ENCODE data around the gene AIMP1. TPM values are rescaled to one million over a fixed set of nuclear protein-coding genes. Genes with fewer than 3 reads are reported as not detected.

The AIMP1 gene
- total and polyA plus RNA-seq, 2 of the 13 experiments (the other 11 are each of a cell fraction or from before 2014, with no cell fraction given): 28.6 to 82.9 TPM

- no peak for TF ChIP-seq ZUFSP (CRISPR knock-in tag; IDR thresholded peaks at IDR 0.05; ENCODE audit: borderline replicate concordance)
- TF ChIP-seq BCL3 (CRISPR knock-in tag; IDR thresholded peaks at IDR 0.05): 0 out of 2 replicates have a peak, but pooled peaks have one; percentile 29
- no peak for TF ChIP-seq FLYWCH1 (CRISPR knock-in tag; IDR thresholded peaks at IDR 0.05)
- no peak for TF ChIP-seq ZNF674 (CRISPR knock-in tag; IDR thresholded peaks at IDR 0.05; ENCODE audit: low read depth)
- TF ChIP-seq CBX1 (IDR thresholded peaks at IDR 0.05; ENCODE audit: low read depth): no peak
- TF ChIP-seq ASH2L (IDR thresholded peaks at IDR 0.05; ENCODE audit: insufficient read length, low read depth, low read length): peak; percentile 99
- no peak for TF ChIP-seq MLX (CRISPR knock-in tag; IDR thresholded peaks at IDR 0.05)
- TF ChIP-seq ZNF550 (CRISPR knock-in tag; IDR thresholded peaks at IDR 0.05; ENCODE audit: borderline replicate concordance): no peak
- TF ChIP-seq RARA (CRISPR knock-in tag; IDR thresholded peaks at IDR 0.05): no peak
- TF ChIP-seq ZMYM4 (CRISPR knock-in tag; IDR thresholded peaks at IDR 0.05): peak; percentile 90
- TF ChIP-seq ZNF607 (CRISPR knock-in tag; IDR thresholded peaks at IDR 0.05; ENCODE audit: borderline replicate concordance): peak; percentile 90; the same call in 1 of the 2 replicates
- no peak for TF ChIP-seq TAF15 (IDR thresholded peaks at IDR 0.05; ENCODE audit: low read depth, low read length, poor library complexity, severe bottlenecking)
- no peak for TF ChIP-seq GPBP1L1 (CRISPR knock-in tag; IDR thresholded peaks at IDR 0.05)
- no peak for TF ChIP-seq ZXDC (CRISPR knock-in tag; IDR thresholded peaks at IDR 0.05)
- no peak for TF ChIP-seq MBNL3 (CRISPR knock-in tag; conservative IDR thresholded peaks at IDR 0.05)
- TF ChIP-seq HNF4G (IDR thresholded peaks at IDR 0.05; ENCODE audit: borderline replicate concordance, low read depth, low read length): peak; percentile 17; the same call in 1 of the 2 replicates
- no peak for TF ChIP-seq HNF4G (CRISPR knock-in tag; IDR thresholded peaks at IDR 0.05; ENCODE audit: borderline replicate concordance, low read depth)
- no peak for TF ChIP-seq MXD1 (CRISPR knock-in tag; IDR thresholded peaks at IDR 0.05)
- no peak for TF ChIP-seq RORA (CRISPR knock-in tag; IDR thresholded peaks at IDR 0.05)
Observed at GRCh38 chr4:106315968-106316772, at the start of gene AIMP1, which contains the start of gene TBCK (continued).

Data from HepG2 (cell line).